Adipose tissue (tissue), 3 donors: Measurements from ENCODE around the gene TRIM27. TPM values are rescaled to one million over a fixed set of nuclear protein-coding genes. Genes with fewer than 3 reads are reported as not detected.
A peak's percentile ranks its signal among the peaks of the same experiment; 100 is the strongest.
"Not testable (repeated sequence)": the region's sequence is repeated elsewhere in the genome, so short reads cannot be mapped to it uniquely, and the experiment has no call there.

Experiments used
- H3K27ac ChIP-seq: one replicate; pipeline ENCODE4 v1.5.1; 2013; ENCODE audit warnings: low read depth, low read length
- WGBS, 3 donors: extraction: QIAGEN DNeasy Blood & Tissue Kit; methylation state at CpG; one replicate each; pipeline ENCODE4 v1.1.7; 2013; 5-methylcytosine and 5-hydroxymethylcytosine counted together
- polyA plus RNA-seq, 3 donors: library from polyadenylated mRNA; stranded (reverse); fragments of 200-250 nt; gene quantifications; one replicate each; pipeline ENCODE4 v1.2.3, GENCODE V29; 2013
- donor health status: healthy with polysubstance abuse.
- donor health status: Bipolar disorder and iron deficiency.
- donor health status: healthy.

TRIM27 gene, protein sequence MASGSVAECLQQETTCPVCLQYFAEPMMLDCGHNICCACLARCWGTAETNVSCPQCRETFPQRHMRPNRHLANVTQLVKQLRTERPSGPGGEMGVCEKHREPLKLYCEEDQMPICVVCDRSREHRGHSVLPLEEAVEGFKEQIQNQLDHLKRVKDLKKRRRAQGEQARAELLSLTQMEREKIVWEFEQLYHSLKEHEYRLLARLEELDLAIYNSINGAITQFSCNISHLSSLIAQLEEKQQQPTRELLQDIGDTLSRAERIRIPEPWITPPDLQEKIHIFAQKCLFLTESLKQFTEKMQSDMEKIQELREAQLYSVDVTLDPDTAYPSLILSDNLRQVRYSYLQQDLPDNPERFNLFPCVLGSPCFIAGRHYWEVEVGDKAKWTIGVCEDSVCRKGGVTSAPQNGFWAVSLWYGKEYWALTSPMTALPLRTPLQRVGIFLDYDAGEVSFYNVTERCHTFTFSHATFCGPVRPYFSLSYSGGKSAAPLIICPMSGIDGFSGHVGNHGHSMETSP
- 10 to 100 TPM; 25.9 to 33.3 (median 26.2) TPM for polyA plus RNA-seq

DNA sequence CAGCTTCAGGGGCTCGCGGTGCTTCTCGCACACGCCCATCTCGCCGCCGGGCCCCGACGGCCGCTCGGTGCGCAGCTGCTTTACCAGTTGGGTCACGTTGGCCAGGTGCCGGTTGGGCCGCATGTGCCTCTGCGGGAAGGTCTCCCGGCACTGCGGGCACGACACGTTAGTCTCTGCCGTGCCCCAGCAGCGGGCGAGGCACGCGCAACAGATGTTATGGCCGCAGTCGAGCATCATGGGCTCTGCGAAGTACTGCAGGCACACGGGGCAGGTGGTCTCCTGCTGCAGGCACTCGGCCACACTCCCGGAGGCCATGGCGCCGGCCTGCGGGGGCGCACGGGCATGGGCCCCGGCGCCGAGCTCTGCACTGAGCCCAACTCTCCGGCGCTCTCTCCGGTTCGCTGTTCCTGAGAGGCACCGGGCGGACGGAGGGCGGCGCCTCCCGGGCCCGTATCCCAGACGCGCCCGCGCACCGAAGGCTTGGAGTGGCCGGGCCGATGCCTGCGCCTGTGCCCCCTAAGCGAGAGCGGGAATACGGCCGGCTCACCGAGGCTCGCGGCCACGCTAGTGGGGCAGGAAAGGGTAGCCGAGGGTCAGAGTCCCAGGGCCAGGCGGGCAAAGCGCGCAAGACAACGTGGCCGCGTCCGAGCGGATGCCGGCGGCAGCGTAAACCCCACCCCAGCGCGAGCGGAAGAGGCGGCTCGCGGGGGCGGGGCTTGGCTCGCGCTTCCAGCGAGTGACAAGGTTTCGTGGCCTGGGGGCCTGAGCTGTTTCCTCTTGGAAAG, at the start of gene TRIM27:
TRIM27 (minus strand) TSS at position 668 of the 785 bp plus-strand sequence; CDS start at position 315, 353 bp downstream.
- WGBS, 3 donors = 0 to 1% (median 1%) methylated on average over 86 to 89 of the region's 89 CpGs

DNA sequence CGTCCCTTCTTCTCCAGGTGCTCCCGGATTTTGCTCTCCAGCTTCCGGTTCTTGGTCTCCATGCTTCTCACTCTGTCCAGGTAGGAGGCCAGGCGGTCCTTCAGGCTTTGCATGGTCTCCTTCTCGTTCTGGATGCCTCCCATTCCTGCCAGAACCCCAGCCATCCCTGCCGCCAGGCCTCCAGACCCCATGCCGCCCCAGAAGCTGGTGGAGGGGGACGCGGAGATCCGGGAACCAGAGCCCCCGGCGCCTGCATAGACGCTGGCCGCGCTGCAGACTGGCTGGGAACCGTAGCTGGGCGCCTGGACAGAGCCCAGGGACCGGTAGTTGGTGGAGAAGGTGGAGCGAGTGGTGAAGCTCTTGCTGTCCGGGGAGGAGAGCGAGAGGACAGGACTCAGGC, 46.3 kb upstream of the TRIM27 start:
- H3K27ac ChIP-seq = not testable (repeated sequence)
- 86 to 92% (median 90%) methylated on average over 21 of the region's 21 CpGs for WGBS, 3 donors

More for the DNA sequence above, at the start of gene TRIM27:
- H3K27ac ChIP-seq = peak within 1 kb of the TSS; percentile 87

DNA sequence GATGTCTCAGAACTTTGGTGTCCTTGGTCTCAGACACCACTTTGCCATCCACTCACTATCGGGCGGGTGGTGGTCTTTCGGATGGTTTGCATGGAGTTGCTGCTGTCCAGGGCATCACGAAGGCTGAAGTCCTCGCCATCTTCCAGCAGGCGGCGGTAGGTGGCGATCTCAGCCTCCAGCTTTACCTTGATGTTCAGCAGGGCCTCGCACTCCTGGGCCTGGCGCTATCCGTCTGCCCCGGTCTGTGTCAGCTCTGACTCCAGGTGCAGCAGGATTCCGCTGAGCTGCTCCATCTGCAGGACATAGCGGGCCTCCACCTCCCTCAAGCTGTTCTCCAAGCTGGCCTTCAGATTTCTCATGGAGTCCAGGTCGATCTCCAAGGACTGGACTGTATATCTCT, 45.3 kb upstream of the TRIM27 start:
- 65 to 83% (median 82%) methylated on average over 15 of the region's 15 CpGs for WGBS, 3 donors
- H3K27ac ChIP-seq = no peak overlapping the region

DNA sequence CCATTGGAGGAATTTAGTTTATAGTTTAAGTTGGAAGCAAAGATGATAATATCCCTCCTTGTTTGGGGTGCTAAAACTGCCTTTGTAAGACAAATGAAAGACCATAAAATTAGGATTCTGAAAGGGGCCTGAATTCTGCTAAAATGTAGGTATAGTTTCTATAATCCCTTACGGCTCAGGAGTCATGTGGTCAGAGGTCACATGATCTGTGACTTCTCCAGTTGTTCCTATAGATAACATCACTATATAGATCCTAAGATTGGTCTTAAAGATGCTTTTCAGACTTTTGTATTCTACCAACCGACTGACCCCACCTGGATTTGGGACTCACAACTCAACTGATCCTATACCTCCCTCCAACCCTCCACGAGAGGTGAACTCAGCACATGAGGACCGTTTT, 44.7 kb upstream of the TRIM27 start:
- 76 to 84% (median 78%) methylated on average over 4 of the region's 4 CpGs for WGBS, 3 donors
- no peak overlapping the region for H3K27ac ChIP-seq

DNA sequence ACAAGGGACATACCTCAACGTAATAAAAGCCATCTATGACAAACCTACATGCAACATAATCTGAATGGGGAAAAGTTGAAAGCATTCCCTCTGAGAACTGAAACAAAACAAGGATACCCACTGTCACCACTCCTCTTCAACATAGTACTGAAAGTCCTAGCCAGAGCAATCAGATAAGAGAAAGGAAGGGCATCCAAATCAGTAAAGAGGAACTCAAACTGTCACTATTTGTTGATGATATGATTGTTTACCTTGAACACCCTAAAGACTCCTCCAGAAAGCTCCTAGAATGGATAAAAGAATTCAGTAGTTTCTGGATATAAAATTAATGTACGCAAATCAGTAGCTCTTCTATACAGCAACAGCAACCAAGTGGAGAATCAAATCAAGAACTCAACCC, 41.9 kb upstream of the TRIM27 start:
- 76 to 84% (median 84%) methylated on average over 2 of the region's 2 CpGs for WGBS, 3 donors
- no peak overlapping the region for H3K27ac ChIP-seq

DNA sequence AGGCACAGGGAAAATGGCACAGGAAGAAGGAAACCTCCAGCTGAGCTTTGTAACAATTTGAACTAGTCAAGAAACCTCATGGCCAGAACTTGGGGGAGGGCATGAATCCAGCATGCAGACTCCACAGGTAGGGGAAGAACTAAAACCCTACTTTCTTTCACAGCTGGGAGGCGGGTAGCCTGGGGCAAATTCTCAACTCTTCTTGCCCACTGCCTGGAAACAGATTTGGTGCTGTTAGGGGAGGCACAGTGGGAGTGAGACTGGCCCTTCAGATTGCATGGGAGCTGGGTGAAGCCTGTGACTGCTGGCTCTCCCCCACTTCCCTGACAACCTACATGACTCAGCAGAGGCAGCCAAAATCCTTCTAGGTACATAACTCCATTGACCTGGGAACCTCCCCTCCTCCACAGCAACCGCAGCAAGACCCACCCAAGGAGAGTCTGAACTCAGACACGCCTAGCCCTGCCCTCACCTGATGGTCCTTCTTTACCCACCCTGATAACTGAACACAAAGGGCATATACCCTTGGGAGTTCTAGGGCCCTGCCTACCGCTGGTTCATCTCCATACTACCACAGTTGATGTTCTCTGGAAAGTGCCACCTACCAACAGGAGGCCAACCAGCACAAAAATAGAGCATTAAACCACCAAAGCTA, 37.2 kb upstream of the TRIM27 start:
- H3K27ac ChIP-seq = no peak overlapping the region
- WGBS, 3 donors = 87 to 94% (median 90%) methylated on average over 4 of the region's 4 CpGs

DNA sequence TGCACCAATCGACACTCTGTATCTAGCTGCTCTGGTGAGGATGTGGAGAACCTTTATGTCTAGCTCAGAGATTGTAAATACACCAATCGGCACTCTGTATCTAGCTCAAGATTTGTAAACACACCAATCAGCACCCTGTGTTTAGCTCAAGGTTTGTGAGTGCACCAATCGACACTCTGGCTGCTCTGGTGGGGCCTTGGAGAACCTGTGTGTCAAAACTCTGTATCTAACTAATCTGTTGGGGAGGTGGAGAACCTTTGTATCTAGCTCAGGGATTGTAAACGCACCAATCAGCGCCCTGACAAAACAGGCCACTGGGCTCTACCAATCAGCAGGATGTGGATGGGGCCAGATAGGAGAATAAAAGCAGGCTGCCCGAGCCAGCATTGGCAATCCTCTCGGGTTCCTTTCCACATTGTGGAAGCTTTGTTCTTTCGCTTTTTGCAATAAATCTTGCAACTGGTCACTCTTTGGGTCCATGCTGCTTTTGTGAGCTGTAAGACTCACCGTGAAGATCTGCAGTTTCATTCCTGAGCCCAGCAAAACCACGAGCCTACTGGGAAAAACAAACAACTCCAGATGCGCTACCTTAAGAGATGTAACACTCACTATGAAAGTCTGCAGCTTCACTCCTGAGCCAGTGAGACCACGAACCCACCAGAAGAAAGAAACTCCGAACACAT, 34.9 kb upstream of the TRIM27 start:
- 83 to 85% (median 84%) methylated on average over 11 to 13 of the region's 13 CpGs for WGBS, 3 donors
- not testable (repeated sequence) for H3K27ac ChIP-seq

DNA sequence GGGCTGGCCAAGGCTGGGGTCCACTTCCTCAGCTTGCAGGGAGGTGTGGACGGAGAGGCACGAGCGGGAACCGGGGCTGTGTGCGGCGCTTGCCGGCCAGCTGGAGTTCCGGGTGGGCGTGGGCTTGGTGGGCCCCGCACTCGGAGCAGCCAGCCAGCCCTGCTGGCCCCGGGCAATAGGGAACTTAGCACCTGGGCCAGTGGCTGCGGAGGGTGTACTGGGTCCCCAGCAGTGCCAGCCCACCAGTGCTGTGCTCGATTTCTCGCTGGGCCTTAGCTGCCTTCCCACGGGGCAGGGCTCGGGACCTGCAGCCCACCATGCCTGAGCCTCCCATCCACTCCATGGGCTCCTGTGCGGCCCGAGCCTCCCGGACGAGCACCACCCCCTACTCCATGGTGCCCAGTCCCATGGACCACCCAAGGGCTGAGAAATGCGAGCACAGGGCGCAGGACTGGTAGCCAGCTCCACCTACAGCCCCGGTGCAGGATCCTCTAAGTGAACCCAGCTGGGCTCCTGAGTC, 34.1 kb upstream of the TRIM27 start:
- 95 to 97% (median 95%) methylated on average over 22 to 24 of the region's 24 CpGs for WGBS, 3 donors
- H3K27ac ChIP-seq = not testable (repeated sequence)

DNA sequence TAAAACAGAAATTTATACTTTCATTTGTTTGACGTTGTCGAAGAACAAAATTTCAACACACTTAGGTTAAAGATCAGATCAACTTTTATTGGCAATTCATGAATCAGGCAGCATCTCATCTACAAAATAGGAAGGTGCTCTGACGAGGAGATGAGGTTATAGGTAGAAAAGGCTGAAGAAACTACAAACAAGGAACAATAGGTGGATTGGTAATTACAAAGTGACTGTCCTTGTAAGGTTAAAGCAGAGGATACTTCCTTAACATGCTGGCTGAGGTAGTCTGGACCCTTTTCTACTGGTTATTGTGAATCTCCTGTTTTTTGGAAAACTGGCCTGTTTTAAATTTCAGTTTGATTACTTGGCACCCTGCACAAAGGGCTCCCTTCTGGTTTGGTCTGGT, 32.5 kb upstream of the TRIM27 start:
- no peak overlapping the region for H3K27ac ChIP-seq
- WGBS, 3 donors = 84 to 89% (median 86%) methylated on average over 3 of the region's 3 CpGs

DNA sequence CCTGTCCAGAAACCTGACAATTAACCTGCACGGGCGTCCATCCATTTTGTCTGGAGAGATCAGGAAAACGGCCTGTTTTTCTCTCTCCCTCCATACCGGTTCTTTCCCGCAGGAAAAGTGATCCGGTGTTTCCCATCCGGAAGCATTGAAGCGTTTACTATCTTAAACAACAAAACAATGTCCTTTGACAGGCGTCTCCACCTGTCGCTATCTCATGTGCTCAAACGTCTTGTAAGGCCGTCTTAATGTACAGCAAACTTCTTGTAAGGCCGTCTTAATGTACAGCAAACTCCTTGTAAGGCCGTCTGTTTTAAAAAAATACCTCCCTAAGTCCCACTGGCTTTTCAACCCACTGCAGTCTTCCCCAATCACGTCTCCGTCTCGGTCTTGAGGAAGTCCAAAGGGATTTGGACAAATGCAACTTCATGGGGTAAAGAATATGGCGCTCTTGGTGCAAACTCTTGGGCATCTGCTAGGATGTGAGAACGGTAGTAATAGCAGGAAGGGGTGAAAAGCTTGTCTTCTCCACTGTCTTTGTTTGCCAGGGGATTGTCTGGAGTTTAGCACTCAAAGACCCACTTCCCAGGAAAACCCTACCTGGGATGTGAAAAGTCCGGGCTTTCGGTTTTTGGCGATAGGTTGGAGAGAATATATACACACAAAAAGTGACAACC, 29.9 kb upstream of the TRIM27 start:
- WGBS, 3 donors = 2 to 6% (median 6%) methylated on average over 22 of the region's 22 CpGs
- no peak overlapping the region for H3K27ac ChIP-seq

DNA sequence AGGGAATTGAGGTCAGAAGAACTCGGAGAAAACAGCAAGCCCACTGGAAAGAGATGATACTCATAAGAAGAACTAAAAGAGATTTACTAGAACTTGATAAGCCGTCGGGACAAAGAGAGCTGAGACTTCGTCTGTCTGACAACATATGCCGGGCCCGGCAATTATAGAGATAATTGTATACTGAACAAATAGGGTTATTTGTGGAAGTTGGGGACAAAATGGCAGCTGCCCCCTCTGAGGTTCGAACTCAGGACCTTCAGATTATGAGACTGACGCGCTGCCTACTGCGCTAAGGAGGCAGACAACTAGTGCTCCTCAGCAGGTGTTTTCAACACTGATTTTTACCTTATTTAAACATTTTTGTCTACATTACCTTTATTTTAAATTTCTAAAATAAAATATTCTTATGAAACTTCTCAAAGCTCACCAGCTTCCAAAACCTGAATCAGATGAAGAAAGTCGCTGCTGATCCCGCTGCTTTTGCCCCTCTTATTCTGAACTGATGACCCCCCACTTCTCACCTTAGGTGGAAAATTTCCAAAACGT, 29.3 kb upstream of the TRIM27 start:
- H3K27ac ChIP-seq = no peak overlapping the region
- 13 to 16% (median 15%) methylated on average over 13 of the region's 13 CpGs for WGBS, 3 donors

DNA sequence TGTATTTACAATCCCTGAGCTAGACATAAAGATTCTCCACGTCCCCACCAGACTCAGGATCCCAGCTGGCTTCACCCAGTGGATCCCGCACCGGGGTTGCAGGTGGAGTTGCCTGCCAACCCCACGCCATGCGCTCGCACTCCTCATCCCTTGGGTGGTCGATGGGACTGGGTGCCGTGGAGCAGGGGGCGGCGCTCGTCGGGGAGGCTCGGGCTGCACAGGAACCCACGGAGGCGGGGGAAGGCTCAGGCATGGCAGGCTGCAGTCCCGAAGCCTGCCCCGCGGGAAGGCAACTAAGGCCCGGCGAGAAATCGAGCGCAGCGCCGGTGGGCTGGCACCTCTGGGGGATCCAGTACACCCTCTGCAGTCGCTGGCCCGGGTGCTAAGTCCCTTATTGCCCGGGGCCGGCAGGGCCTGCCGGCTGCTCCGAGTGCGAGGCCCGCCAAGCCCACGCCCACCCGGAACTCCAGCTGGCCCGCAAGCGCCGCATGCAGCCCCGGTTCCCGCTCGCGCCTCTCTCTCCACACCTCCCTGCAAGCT, 25.9 kb upstream of the TRIM27 start:
- WGBS, 3 donors = 94 to 97% (median 95%) methylated on average over 31 to 41 of the region's 41 CpGs
- H3K27ac ChIP-seq = not testable (repeated sequence)

DNA sequence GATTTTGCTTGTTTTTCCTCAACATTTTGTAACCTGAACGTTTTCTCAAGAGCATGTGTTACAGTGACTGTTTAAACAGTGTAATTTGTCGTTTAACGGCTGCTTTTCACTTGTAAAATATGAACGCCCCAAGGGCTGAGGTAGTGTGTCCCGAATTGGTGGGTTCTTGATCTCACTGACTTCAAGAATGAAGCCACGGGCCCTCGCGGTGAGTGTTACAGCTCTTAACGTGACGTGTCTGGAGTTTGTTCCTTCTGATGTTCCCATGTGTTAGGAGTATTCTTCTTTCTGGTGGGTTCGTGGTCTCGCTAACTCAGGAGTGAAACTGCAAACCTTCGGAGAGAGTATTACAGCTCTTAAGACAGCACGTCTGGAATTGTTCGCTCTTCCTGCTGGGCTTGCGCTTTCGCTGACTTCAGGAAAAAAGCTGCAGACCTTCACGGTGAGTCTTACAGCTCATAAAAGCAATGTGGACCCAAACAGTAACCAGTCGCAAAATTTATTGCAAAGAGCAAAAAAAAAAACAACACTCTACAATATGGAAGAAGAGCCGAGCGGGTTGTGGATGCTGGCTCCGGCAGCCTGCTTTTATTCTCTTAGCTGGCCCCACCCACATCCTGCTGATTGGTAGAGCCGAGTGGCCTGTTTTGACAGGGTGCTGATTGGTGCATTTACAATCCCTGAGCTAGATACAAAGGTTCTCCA, 25.1 kb upstream of the TRIM27 start:
- 70 to 88% (median 82%) methylated on average over 23 of the region's 23 CpGs for WGBS, 3 donors
- H3K27ac ChIP-seq = no peak overlapping the region

DNA sequence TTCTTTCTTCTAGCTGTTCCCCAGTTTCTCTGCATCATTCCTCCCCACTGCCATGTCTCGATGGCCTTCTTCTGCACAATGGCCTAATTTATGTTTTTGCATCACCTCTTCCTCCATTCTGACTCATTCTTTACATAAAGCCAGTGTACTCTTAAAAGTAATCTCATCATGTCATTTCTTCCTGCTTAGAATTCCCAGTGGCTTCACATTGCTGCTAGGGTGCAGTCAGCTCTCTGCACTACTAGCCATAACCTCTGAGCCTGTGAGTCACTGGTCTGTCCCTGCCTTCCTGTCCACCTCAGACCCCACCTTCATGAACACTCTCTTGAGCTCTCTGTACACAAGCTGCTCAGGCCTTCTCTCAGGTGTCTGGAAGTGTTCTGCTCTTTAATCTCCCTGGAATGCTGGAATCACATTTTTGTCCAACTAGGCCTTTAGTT, 24.1 kb upstream of the TRIM27 start:
- whole genome bisulfite sequencing, 3 donors = 88 to 95% (median 94%) methylated on average over 1 of the region's 1 CpG
- H3K27ac ChIP-seq = no peak overlapping the region

DNA sequence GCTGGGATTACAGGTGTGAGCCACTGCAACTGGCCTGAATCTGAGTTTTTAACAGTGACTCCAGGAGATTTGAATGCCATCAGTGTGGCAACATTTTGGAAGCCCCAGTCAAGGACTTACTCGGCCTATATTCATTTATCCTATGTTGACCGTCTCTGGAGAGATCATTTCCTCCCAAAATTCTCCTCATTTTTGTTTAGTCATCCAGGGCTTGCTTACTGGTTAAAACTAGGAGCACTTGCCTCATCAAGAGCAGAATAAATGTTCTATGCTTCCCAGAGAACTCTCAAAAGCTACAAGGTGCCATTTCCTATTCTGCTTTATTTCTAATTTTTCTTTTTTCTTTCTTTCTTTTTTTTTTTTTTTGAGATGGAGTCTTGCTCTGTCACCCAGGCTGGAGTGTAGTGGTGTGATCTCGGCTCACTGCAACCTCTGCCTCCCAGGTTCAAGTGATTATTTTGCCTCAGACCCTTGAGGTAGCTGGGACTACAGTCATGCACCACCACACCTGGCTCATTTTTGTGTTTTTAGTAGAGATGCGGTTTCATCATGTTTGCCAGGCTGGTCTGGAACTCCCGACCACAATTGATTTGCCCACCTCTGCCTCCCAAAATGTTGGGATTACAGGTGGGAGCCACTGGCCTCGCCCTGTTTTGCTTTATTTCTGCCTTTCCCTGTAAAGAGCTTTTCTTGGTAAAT, 23.4 kb upstream of the TRIM27 start:
- H3K27ac ChIP-seq = no peak overlapping the region
- WGBS, 3 donors = 77 to 84% (median 82%) methylated on average over 6 of the region's 6 CpGs

DNA sequence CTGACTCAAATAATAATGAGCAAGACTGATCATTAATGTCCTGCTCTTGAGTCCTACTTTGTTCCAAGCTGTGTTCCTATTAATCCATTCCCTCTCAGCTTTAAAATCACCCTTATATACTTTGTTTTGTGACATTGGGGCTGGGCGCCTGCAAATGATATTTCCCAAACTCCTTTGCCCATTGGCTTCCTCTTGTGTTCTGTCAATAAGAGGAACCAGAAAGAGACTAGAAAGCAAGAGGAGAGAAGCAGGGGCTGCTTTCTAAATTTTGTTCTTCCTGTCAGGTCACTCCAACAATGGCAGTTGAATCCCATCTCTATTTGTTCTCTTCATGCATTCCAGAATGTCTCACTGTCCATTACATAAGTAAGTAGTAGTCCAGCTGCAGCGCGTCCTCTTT, 21.6 kb upstream of the TRIM27 start:
- H3K27ac ChIP-seq = no peak overlapping the region
- 70 to 86% (median 80%) methylated on average over 3 of the region's 3 CpGs for WGBS, 3 donors
